AG04449 (cell line): ENCODE results near the gene HPN.

Experiments
- CTCF ChIA-PET: fragments of 350-600 bp; formaldehyde crosslinking; extraction: SDS; loops from one replicate; lab custom pipeline; 2021; ENCODE audit warnings: antibody characterized with exemption; lab: Yijun Ruan, JAX
- POLR2A ChIA-PET: fragments of 400-600, 350-600 bp; formaldehyde crosslinking; extraction: SDS; loops from one replicate; lab custom pipeline; 2020; ENCODE audit warnings: antibody characterized with exemption, inconsistent platforms; lab: Yijun Ruan, JAX
- DNase-seq: peaks from one replicate; pipeline ENCODE4 v3.0.0-alpha.2; 2010; ENCODE audit warnings: low read depth, low spot score
- H3K4me3 ChIP-seq: 2 replicates; pipeline ENCODE4 v1.5.1; 2011; ENCODE audit warnings: low read depth, mild to moderate bottlenecking, control low read depth, low read length
- TF ChIP-seq, protein P1 (sequence below): IDR thresholded peaks from one replicate; pipeline ENCODE4 v1.5.1; 2011; ENCODE audit warnings: mild to moderate bottlenecking, moderate library complexity, low read length, control low read depth, inconsistent platforms; ENCODE audit not compliant: insufficient read depth; ENCODE audit errors: missing control alignments

Gene HPN

DNA sequence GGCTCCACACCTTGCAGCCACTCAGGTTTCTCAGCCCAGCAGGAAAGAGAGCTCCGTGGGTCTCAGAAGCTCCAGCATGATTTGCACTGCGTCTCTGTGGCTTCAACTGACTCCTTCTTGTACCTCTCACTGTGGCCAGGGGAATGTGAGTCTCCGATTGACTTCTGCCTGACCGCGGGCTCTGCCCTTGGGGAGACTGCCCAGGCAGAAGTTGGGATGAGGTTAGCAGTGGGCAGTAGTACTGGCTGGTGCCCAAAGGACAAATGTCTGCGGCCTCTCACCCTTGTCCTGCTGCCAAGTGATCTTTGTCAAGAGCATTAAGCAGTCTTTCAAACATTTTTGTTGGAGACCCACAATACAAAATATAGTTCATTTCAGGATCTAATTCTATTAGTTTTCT, 39.7 kb downstream of the HPN start:
- no peak overlapping the region for H3K4me3 ChIP-seq
- DNase-seq, result no peak
- TF ChIP-seq, protein P1, sequence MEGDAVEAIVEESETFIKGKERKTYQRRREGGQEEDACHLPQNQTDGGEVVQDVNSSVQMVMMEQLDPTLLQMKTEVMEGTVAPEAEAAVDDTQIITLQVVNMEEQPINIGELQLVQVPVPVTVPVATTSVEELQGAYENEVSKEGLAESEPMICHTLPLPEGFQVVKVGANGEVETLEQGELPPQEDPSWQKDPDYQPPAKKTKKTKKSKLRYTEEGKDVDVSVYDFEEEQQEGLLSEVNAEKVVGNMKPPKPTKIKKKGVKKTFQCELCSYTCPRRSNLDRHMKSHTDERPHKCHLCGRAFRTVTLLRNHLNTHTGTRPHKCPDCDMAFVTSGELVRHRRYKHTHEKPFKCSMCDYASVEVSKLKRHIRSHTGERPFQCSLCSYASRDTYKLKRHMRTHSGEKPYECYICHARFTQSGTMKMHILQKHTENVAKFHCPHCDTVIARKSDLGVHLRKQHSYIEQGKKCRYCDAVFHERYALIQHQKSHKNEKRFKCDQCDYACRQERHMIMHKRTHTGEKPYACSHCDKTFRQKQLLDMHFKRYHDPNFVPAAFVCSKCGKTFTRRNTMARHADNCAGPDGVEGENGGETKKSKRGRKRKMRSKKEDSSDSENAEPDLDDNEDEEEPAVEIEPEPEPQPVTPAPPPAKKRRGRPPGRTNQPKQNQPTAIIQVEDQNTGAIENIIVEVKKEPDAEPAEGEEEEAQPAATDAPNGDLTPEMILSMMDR, result no peak
- POLR2A ChIA-PET, result no interaction called here
- CTCF ChIA-PET, result interaction anchor here (0.8 to 9.6 kb wide), 4 partner anchors 11 to 73 kb away, joined by 3 to 89 read pairs (median 4); partner anchors contain the start of gene FXYD5

DNA sequence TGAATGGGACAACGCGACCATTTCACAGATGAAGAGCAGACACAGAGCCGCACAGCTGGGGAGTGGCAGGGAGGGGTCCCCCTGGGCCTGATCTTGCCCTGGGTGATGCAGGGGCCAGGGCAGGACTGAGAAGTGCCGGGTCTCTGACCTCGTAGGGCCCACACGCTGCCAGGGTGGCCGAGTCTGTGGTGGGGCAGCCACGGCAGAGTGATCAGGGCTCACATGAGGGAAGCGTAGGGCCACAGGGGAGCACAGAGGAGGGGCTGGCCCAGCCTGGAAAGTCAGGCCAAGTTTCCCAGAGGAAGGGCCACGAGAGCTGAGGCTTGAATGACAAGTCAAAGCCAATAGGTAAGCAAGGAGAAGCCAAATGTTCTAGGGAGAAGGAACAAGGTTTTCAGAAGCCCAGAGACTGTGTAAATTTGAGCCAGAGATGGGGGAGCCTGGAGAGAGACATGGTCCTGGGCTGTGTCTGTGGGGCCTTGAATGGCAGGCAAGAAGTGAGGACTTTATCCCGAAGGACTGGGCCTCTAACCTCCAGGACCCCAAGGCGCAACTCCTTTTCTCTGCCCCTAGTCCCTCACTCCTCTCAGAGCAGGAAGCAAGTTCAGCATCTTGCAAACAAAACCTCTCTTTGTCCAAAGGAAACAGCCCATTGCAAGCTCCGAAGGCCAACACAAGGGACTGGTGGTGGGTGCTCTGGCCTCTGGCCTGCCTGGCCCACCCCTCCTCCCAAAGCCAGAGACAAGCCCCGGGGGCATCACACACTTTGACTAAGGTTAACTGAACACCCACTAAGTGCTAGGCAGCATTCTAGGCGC, 42.4 kb downstream of the HPN start:
- POLR2A ChIA-PET, result no interaction called here
- CTCF ChIA-PET, result interaction anchor here (0.9 to 9.6 kb wide), 6 partner anchors 14 to 70 kb away, joined by 3 to 89 read pairs (median 10); partner anchors contain the start of gene LGI4
- DNase-seq, result no peak

DNA sequence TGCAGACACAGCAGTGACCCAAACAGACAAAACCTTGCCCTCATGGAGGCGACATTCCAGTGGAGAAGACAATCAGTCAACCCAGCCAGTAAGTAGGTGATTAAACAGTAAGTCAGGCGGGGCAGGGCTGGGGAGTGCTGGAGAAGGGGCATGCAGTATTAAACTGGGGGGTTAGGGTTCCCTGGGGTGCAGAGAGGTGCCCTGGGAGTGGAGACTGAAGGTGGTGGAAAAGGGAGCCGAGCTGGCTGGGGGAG, 42.9 kb downstream of the HPN start:
- ChIA-PET CTCF (interaction anchor here (2.1 to 9.6 kb wide), 4 partner anchors 14 to 52 kb away, joined by 9 to 89 read pairs (median 17); partner anchors contain the start of gene LGI4), POLR2A (no interaction called here)
- TF ChIP-seq, protein P1, result no peak
- DNase-seq, result no peak
- H3K4me3 ChIP-seq, result no peak overlapping the region

More for the DNA sequence above, 42.4 kb downstream of the HPN start:
- TF ChIP-seq, protein P1, result no peak
- no peak overlapping the region for H3K4me3 ChIP-seq

DNA sequence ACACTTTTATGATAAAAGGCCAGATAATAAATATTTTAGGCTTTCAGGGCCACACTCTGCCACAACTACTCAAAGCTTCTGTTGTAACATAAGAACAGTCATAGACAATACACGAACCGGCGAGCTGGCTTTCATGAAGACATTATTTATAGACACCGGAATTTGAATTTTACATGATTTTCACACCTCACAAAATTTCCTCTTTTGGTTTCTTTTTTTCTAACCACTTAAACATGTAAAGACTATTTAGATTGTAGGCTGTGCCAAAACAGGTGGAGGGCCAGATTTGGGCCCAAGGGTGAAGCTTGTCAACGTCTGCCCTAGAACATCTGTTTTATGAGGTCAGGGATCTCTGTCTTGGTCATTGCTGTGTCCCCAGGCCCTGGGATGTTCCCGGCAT, 44.4 kb downstream of the HPN start:
- TF ChIP-seq, protein P1, result no peak
- DNase-seq, result no peak
- ChIA-PET CTCF (interaction anchor here (0.7 to 9.6 kb wide), 6 partner anchors 13 to 50 kb away, joined by 3 to 89 read pairs (median 12); partner anchors contain the start of gene LGI4), POLR2A (no interaction called here)
- no peak overlapping the region for H3K4me3 ChIP-seq

DNA sequence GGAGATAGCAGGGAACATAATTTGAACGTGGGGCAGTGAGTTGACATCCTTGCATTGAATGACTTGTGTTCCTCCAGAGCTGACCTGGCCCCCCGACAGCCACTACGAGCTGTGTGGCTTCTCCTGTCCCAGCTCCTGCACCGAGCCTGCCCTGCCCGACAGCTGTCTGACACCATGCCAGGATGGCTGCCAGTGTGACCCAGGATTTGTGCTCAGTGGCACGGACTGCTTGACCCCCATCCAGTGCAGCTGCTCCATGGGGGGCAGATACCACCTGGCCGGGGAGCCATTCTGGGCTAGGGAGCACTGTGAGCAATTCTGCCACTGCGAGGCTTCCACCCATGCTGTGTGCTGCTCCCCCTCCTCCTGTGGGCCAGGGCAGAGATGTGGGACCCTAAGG, 44.9 kb downstream of the HPN start:
- no peak overlapping the region for H3K4me3 ChIP-seq
- POLR2A ChIA-PET, result no interaction called here
- TF ChIP-seq, protein P1, result no peak
- no peak for DNase-seq
- CTCF ChIA-PET, result interaction anchor here (1.0 to 9.6 kb wide), 7 partner anchors 12 to 55 kb away, joined by 3 to 89 read pairs (median 14); partner anchors contain the start of gene LGI4

DNA sequence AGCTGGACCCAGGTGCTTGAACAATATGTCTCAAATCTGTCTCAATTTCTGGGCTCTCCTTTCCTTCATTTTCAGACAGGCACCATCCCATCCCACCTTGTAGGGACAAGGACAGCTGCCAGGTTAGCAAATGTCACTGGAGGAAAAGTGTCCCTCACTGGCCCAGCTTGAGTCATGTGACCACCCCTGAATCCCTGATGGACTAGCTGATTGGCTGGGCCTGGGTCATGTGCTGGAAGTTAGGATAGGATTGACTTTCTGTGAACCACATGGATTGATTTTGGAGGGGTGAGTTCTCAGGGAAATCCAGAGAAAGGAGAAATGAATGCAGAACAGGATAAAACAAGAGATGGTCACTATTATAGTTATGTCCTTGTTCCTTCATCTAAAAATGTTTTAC, 45.9 kb downstream of the HPN start:
- no peak for DNase-seq
- TF ChIP-seq, protein P1, result no peak
- ChIA-PET POLR2A (interaction anchor here (1.3 kb wide), 1 partner anchor 37 kb away, joined by 5 read pairs; no protein-coding TSS in a partner anchor), CTCF (interaction anchor here (0.8 to 9.6 kb wide), 5 partner anchors 17 to 54 kb away, joined by 3 to 89 read pairs (median 20); partner anchors contain the start of gene LGI4)
- no peak overlapping the region for H3K4me3 ChIP-seq
